Renal cortex interstitium (tissue), 11 donors: ENCODE data around the gene ENOX1. TPM values are rescaled to one million over a fixed set of nuclear protein-coding genes. Genes with fewer than 3 reads are reported as not detected.

Source experiments
- DNase-seq, 11 donors: peaks; one replicate each; pipeline ENCODE4 v3.0.0-alpha.2; 2013; ENCODE audit warnings: low read depth in 9 of 11, low spot score in 4 of 11; ENCODE audit errors: extremely low read depth in 1 of 11
- polyA plus RNA-seq, 3 donors: library from polyadenylated mRNA; unstranded; fragments of 120-200 nt; gene quantifications; one replicate each; pipeline ENCODE4 v1.2.1, GENCODE V29; 2013; ENCODE audit not compliant: insufficient read length in 3 of 3

Gene ENOX1
- polyA plus RNA-seq, 3 donors, result 8.4 to 11.1 (median 9.7) TPM

GRCh38 chr13:43787997-43788396 is 1.2 kb upstream of the ENOX1 start:
- DNase-seq, result peak in 2 of 11 donors; percentile 48 to 59

- no peak for DNase-seq
Observed at GRCh38 chr13:43787518-43787891, 733 bp upstream of the ENOX1 start.

- no peak for DNase-seq
Observed at GRCh38 chr13:43786472-43786765, 353 bp downstream of the ENOX1 start.

- DNase-seq, result peak in 8 of 11 donors; percentile 55 to 74 (median 71)
Observed at GRCh38 chr13:43785650-43786471, 911 bp downstream of the ENOX1 start.

GRCh38 chr13:43785261-43785649 is 1.5 kb downstream of the ENOX1 start:
- DNase-seq, result no peak

GRCh38 chr13:43784496-43784895 is 2.3 kb downstream of the ENOX1 start:
- DNase-seq, result no peak

- peak in 1 of 11 donors; percentile 43 for DNase-seq
Observed at GRCh38 chr13:43783820-43784219, 3.0 kb downstream of the ENOX1 start.

- DNase-seq, result no peak
Observed at GRCh38 chr13:43782686-43783085, 4.1 kb downstream of the ENOX1 start.

GRCh38 chr13:43780666-43781065 is 6.1 kb downstream of the ENOX1 start:
- DNase-seq, result no peak

- DNase-seq, result no peak
Observed at GRCh38 chr13:43776501-43777079, 10.2 kb downstream of the ENOX1 start.

- DNase-seq, result no peak
Observed at GRCh38 chr13:43776006-43776405, 10.8 kb downstream of the ENOX1 start.

- no peak for DNase-seq
Observed at GRCh38 chr13:43773602-43774001, 13.2 kb downstream of the ENOX1 start.

- DNase-seq, result no peak
Observed at GRCh38 chr13:43770871-43771270, 15.9 kb downstream of the ENOX1 start.

GRCh38 chr13:43769529-43769928 is 17.2 kb downstream of the ENOX1 start:
- DNase-seq, result no peak

GRCh38 chr13:43767341-43767931 is 19.3 kb downstream of the ENOX1 start:
- no peak for DNase-seq

- no peak for DNase-seq
Observed at GRCh38 chr13:43766725-43767124, 20.0 kb downstream of the ENOX1 start.

GRCh38 chr13:43764349-43764748 is 22.4 kb downstream of the ENOX1 start:
- no peak for DNase-seq

GRCh38 chr13:43763143-43763759 is 23.5 kb downstream of the ENOX1 start:
- no peak for DNase-seq

GRCh38 chr13:43761616-43762315 is 25.0 kb downstream of the ENOX1 start:
- no peak for DNase-seq

GRCh38 chr13:43760257-43760656 is 26.5 kb downstream of the ENOX1 start:
- no peak for DNase-seq
